Choroid plexus epithelial cell (primary cell): ENCODE results near the gene ELP6.
"Not testable (repeated sequence)": the region's sequence is repeated elsewhere in the genome, so short reads cannot be mapped to it uniquely, and the experiment has no call there.

Experiments used
- DNase-seq: peaks from one replicate; pipeline ENCODE4 v3.0.0-alpha.2; 2010; ENCODE audit warnings: low read depth
- H3K4me3 ChIP-seq: 2 replicates; pipeline ENCODE4 v1.5.1; 2011; ENCODE audit warnings: low read depth, mild to moderate bottlenecking, control low read depth, low read length, moderate library complexity
- CTCF ChIP-seq: conservative IDR thresholded peaks from 2 replicates; pipeline ENCODE4 v1.5.1; 2011; ENCODE audit warnings: low read depth, mild to moderate bottlenecking, control low read depth, inconsistent platforms, low read length, moderate library complexity

ELP6 gene

DNA sequence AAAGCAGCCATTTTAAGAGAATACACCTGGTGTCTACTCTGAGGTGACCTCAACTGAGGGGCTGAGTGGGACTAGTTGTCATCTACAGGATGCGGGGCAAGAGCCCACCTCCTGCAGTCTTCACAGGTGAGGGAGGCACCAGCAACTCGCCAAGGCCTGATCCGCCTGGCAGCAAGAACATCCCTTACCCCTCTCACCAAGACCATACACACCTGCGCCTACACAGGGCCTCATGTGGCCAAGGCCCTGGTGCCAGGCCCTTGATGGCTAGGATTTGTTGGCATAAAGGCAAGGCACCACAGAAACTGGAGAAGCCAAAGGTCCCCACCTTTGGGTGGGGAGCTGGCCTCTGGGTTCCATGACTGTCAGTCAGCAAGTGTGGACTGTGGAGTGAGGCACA is 18.4 kb downstream of the ELP6 start:
- TF ChIP-seq CTCF: no peak
- no peak overlapping the region for H3K4me3 ChIP-seq
- no peak for DNase-seq

GRCh38 chr3:47491777-47492176 is 21.7 kb downstream of the ELP6 start:
- H3K4me3 ChIP-seq: no peak overlapping the region
- no peak for TF ChIP-seq CTCF
- no peak for DNase-seq

DNA sequence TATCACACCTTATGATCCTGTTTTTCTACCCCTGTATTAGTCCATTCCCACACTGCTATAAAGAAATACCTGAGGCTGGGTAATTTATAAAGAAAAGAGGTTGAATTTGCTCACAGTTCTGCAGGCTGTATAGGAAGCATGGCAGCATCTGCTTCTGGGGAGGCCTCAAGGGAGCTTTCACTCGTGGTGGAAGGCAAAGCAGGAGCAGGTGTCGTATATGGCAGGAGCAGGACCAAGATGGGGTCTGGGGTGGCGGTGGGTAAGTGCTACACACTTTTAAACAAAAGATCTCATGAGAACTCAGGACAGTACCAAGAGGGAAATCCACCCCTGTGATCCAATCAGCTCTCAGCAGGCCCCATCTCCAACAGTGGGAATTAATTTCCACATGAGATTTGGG is 22.3 kb downstream of the ELP6 start:
- DNase-seq: no peak
- H3K4me3 ChIP-seq: no peak overlapping the region
- no peak for TF ChIP-seq CTCF

DNA sequence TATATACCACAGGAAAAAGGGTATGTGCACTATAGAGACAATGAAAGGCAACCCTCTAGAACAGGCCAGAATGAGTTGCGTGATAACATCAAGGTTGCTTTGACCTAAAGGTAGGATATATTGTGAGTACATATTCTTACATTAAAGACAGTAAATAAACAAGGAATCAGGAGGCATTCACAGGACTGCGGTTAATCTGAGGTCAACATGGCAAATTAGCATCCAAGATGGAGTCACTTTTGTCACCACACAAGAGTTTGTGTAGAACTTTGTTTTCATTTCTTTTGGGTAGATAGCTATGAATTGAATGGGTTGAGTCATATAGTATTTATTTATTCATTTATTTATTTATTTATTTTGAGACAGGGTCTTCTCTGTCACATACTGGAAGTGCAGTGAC is 26.2 kb downstream of the ELP6 start:
- H3K4me3 ChIP-seq: no peak overlapping the region
- no peak for DNase-seq
- no peak for TF ChIP-seq CTCF

GRCh38 chr3:47485812-47486211 is 27.7 kb downstream of the ELP6 start:
- no peak for TF ChIP-seq CTCF
- DNase-seq: no peak
- H3K4me3 ChIP-seq: no peak overlapping the region

DNA sequence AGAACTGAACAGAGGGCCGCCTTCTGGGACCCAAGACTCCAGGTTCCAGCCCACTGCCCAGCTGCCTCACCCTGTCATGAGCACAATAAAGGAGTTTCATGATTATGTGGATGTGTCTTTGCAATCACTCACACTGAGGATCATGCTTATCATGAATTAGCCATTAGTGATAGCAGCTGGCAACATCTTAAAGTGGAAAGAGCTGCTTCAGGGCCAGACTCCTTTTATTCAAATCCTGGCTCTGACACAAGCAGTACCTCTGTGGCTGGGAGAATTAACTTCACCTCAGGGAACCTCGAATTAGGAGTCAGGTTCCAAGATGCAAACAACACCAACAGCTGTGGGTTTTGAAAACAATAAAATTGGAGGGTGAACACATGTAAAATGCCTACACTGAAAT is 31.1 kb downstream of the ELP6 start:
- no peak overlapping the region for H3K4me3 ChIP-seq
- TF ChIP-seq CTCF: no peak
- DNase-seq: no peak

- H3K4me3 ChIP-seq, DNase-seq: not testable (repeated sequence)
Measured at GRCh38 chr3:47481763-47482162, 31.7 kb downstream of the ELP6 start.

GRCh38 chr3:47480267-47480666 is 33.2 kb downstream of the ELP6 start:
- DNase-seq, H3K4me3 ChIP-seq: not testable (repeated sequence)
